Panc1 (cell line): ENCODE results near the gene TFF1. TPM values are rescaled to one million over a fixed set of nuclear protein-coding genes. Genes with fewer than 3 reads are reported as not detected.

ENCODE experiments used
- ATAC-seq: fragments of 200-7000 bp; cut with Tn5 transposase; 2 replicates; pipeline ENCODE4 v1.9.1; 2020; ENCODE audit warnings: mild to moderate bottlenecking, moderate library complexity
- BruUV-seq: library from RNA; stranded (reverse); fragments of 400-500 nt; replicated peaks from 2 replicates; lab custom pipeline; 2021; lab: Mats Ljungman, UMichigan
- CTCF ChIA-PET: fragments of 300-600 bp; sonication (Branson Sonifier 250); formaldehyde crosslinking; loops from one replicate; lab custom pipeline; 2022; ENCODE audit warnings: antibody characterized with exemption; lab: Charles Lee
- POLR2A ChIA-PET: fragments of 300-600 bp; sonication (Branson Sonifier 250); formaldehyde crosslinking; loops from one replicate; lab custom pipeline; 2022; ENCODE audit warnings: antibody characterized with exemption; lab: Charles Lee
- DNase-seq: peaks from one replicate; pipeline ENCODE4 v3.0.0-alpha.2; 2010; ENCODE audit warnings: low read depth, low spot score
- H3K27ac ChIP-seq: 2 replicates; pipeline ENCODE4 v1.5.1; 2011; ENCODE audit warnings: mild to moderate bottlenecking, low read length, inconsistent platforms
- H3K27me3 ChIP-seq: fragments of 200-500 bp; sonication (Bioruptor generic); 2 replicates; pipeline ENCODE4 v1.6.0; 2014; ENCODE audit warnings: low read length, inconsistent platforms; ENCODE audit not compliant: control insufficient read depth, insufficient read depth
- H3K36me3 ChIP-seq: fragments of 200-500 bp; sonication (Bioruptor generic); 2 replicates; pipeline ENCODE4 v1.5.1; 2014; ENCODE audit warnings: inconsistent platforms, mild to moderate bottlenecking, low read length, moderate library complexity; ENCODE audit not compliant: control insufficient read depth, insufficient read depth
- H3K4me1 ChIP-seq: 2 replicates; pipeline ENCODE4 v1.5.1; 2011; ENCODE audit warnings: inconsistent platforms, mild to moderate bottlenecking, low read length, moderate library complexity; ENCODE audit not compliant: control insufficient read depth, insufficient read depth
- H3K4me3 ChIP-seq, 2 experiments: 2 replicates each; pipeline ENCODE4 v1.5.1; 2011 to 2012; ENCODE audit warnings: low read depth in 2 of 2, low read length in 2 of 2, mild to moderate bottlenecking in 2 of 2, inconsistent platforms in 1 of 2, moderate library complexity in 1 of 2
- H3K9me3 ChIP-seq: fragments of 200-500 bp; sonication (Bioruptor generic); 2 replicates; pipeline ENCODE4 v1.5.1; 2014; ENCODE audit warnings: low read depth, mild to moderate bottlenecking, inconsistent platforms, low read length, moderate library complexity; ENCODE audit not compliant: control insufficient read depth, insufficient read depth
- POLR2AphosphoS5 ChIP-seq: IDR thresholded peaks from 2 replicates; pipeline ENCODE4 v1.6.1; 2012; ENCODE audit warnings: mild to moderate bottlenecking, low read depth, low read length, moderate library complexity
- TCF7L2 ChIP-seq: IDR thresholded peaks from 2 replicates; pipeline ENCODE4 v1.6.1; 2011; ENCODE audit warnings: mild to moderate bottlenecking, low read depth, low read length, inconsistent platforms
- in situ Hi-C: cut with HindIII; loops from 2 replicates; pipeline ENCODE4 v1.10.0; 2016; ENCODE audit warnings: low sequenced_read_pairs, low pct_unique_long_range_greater_than_20kb
- intact Hi-C: fragments of 100-400 bp; cut with micrococcal nuclease; formaldehyde crosslinking; loops from one replicate; pipeline ENCODE4 v1.10.0; 2022; ENCODE audit not compliant: unreplicated experiment
- total RNA-seq: library from RNA; stranded (reverse); gene quantifications from one replicate; pipeline ENCODE4 v1.2.1, GENCODE V29; 2021; ENCODE audit not compliant: unreplicated experiment
- TF ChIP-seq, protein P1 (sequence below), 2 experiments: IDR thresholded peaks; 2 replicates each; pipeline ENCODE4 v1.6.1; 2011 to 2012; ENCODE audit warnings: low read depth in 2 of 2, control low read depth in 1 of 2, low read length in 1 of 2, mild to moderate bottlenecking in 1 of 2, moderate library complexity in 1 of 2; ENCODE audit not compliant: insufficient read depth in 1 of 2
- TF ChIP-seq, protein P2 (sequence below): fragments of 450-650 bp; IDR thresholded peaks from 2 replicates; pipeline ENCODE4 v1.5.1; 2017; ENCODE audit warnings: mild to moderate bottlenecking

TFF1 gene
- total RNA-seq, 1 experiment from 2014 or later, result 0.36 TPM

DNA sequence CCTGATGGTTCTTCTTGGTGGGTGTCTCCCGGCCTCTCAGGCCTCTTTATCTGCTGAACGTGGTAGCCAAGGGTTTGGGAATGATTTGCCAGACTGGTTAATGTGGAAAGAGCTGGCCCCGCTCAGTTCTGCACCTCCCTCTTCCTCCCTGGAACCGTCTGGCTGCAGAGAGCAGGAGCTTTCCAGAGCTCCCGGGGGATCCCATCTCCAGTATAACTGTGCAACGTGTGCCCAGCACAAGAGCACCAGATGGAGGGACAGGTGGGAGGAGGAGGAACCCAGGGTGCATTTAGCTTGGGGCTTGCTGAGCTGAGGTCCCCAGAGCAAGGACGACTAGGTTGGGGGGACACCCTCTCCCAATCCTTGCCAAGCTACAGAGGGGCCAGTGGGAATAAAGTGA, 5.0 kb downstream of the TFF1 start:
- Histone ChIP-seq H3K27ac (no peak overlapping the region), H3K4me1 (no peaks in the 10 kb centered on the region), H3K27me3 (no peaks in the 10 kb centered on the region), H3K36me3 (no peaks in the 10 kb centered on the region), H3K9me3 (no peaks in the 10 kb centered on the region), H3K4me3 (no peak overlapping the region)
- in situ Hi-C loops, result no loop called here
- no TSS peak for BruUV-seq
- ATAC-seq, result no peak
- POLR2A ChIA-PET, result no interaction called here
- intact Hi-C loops, result no loop called here
- DNase-seq, result no peak
- CTCF ChIA-PET, result interaction anchor here (1.7 kb wide), 1 partner anchor 20 kb away, joined by 4 read pairs; no protein-coding TSS in a partner anchor
- TF ChIP-seq POLR2AphosphoS5, result no peak
- TF ChIP-seq, protein P1, sequence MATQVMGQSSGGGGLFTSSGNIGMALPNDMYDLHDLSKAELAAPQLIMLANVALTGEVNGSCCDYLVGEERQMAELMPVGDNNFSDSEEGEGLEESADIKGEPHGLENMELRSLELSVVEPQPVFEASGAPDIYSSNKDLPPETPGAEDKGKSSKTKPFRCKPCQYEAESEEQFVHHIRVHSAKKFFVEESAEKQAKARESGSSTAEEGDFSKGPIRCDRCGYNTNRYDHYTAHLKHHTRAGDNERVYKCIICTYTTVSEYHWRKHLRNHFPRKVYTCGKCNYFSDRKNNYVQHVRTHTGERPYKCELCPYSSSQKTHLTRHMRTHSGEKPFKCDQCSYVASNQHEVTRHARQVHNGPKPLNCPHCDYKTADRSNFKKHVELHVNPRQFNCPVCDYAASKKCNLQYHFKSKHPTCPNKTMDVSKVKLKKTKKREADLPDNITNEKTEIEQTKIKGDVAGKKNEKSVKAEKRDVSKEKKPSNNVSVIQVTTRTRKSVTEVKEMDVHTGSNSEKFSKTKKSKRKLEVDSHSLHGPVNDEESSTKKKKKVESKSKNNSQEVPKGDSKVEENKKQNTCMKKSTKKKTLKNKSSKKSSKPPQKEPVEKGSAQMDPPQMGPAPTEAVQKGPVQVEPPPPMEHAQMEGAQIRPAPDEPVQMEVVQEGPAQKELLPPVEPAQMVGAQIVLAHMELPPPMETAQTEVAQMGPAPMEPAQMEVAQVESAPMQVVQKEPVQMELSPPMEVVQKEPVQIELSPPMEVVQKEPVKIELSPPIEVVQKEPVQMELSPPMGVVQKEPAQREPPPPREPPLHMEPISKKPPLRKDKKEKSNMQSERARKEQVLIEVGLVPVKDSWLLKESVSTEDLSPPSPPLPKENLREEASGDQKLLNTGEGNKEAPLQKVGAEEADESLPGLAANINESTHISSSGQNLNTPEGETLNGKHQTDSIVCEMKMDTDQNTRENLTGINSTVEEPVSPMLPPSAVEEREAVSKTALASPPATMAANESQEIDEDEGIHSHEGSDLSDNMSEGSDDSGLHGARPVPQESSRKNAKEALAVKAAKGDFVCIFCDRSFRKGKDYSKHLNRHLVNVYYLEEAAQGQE (IDR thresholded peaks at IDR 0.05; ENCODE audit: insufficient read depth in 1 of 2, low read depth in 2 of 2, low read length in 1 of 2), result no peak

DNA sequence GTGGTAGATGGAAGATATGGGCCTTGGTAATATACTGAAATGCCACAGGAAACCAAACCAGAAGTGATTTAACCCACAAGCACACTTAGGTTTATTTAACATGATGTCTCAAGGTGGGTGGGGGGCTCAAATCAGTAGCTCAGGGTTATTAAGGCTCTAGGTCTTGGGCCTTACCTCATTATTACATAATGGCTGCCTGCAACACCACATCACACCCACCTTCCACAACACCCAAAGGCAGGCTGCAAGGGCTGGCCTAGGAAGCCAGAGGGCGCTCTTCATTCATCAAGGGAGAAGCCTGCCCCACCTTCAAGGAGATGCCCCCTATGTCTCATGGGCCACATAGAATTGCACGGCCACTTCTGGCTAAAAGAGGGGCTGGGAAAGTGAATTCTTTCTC, 6.0 kb downstream of the TFF1 start:
- no peak for ATAC-seq

More for the DNA sequence above, 6.0 kb downstream of the TFF1 start:
- ChIA-PET POLR2A (no interaction called here), CTCF (interaction anchor here (1.7 kb wide), 1 partner anchor 21 kb away, joined by 4 read pairs; no protein-coding TSS in a partner anchor)
- no peaks in the 10 kb centered on the region for H3K9me3 ChIP-seq
- TF ChIP-seq POLR2AphosphoS5 (no peak), TCF7L2 (no peak)
- TF ChIP-seq, protein P1 (IDR thresholded peaks at IDR 0.05; ENCODE audit: insufficient read depth in 1 of 2, low read depth in 2 of 2, low read length in 1 of 2), result no peak
- TF ChIP-seq, protein P2, sequence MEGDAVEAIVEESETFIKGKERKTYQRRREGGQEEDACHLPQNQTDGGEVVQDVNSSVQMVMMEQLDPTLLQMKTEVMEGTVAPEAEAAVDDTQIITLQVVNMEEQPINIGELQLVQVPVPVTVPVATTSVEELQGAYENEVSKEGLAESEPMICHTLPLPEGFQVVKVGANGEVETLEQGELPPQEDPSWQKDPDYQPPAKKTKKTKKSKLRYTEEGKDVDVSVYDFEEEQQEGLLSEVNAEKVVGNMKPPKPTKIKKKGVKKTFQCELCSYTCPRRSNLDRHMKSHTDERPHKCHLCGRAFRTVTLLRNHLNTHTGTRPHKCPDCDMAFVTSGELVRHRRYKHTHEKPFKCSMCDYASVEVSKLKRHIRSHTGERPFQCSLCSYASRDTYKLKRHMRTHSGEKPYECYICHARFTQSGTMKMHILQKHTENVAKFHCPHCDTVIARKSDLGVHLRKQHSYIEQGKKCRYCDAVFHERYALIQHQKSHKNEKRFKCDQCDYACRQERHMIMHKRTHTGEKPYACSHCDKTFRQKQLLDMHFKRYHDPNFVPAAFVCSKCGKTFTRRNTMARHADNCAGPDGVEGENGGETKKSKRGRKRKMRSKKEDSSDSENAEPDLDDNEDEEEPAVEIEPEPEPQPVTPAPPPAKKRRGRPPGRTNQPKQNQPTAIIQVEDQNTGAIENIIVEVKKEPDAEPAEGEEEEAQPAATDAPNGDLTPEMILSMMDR, result no peak
- H3K27me3 ChIP-seq, result no peaks in the 10 kb centered on the region
- no peak overlapping the region for H3K4me3 ChIP-seq
- in situ Hi-C loops, result no loop called here
- H3K27ac ChIP-seq, result no peak overlapping the region
- DNase-seq, result no peak
- H3K36me3 ChIP-seq, result no peaks in the 10 kb centered on the region
- no TSS peak for BruUV-seq
- intact Hi-C loops, result no loop called here
- H3K4me1 ChIP-seq, result no peaks in the 10 kb centered on the region
